SK-N-SH (cell line): ENCODE measurements around the gene XIAP. TPM values are rescaled to one million over a fixed set of nuclear protein-coding genes. Genes with fewer than 3 reads are reported as not detected.

Experiments
- CTCF ChIA-PET: fragments of 300-600, 350-600 bp; formaldehyde crosslinking; extraction: SDS; loops from one replicate; lab custom pipeline; 2021; lab: Yijun Ruan, JAX
- POLR2A ChIA-PET: fragments of 350-600 bp; sonication (Branson Sonifier 250); formaldehyde crosslinking; extraction: SDS; loops from one replicate; lab custom pipeline; 2020; ENCODE audit warnings: antibody characterized with exemption, inconsistent platforms; lab: Yijun Ruan, JAX
- DNase-seq: peaks from one replicate; pipeline ENCODE4 v3.0.0; 2012
- H2AFZ ChIP-seq: fragments of 200-600 bp; sonication (generic); 2 replicates; pipeline ENCODE4 v1.8.1; 2016; ENCODE audit warnings: antibody characterized with exemption, mild to moderate bottlenecking, low read depth
- H3F3A ChIP-seq: fragments of 200-600 bp; sonication (generic); replicated peaks from 2 replicates; pipeline ENCODE3; 2016; ENCODE audit warnings: antibody characterized with exemption, mild to moderate bottlenecking; ENCODE audit not compliant: insufficient read depth
- H3K27ac ChIP-seq, 2 experiments: fragments of 200-500 bp in 1 of 2; fragments of 200-600 bp in 1 of 2; sonication (Bioruptor generic) in 1 of 2; sonication (generic), shearing (Covaris generic) in 1 of 2; 2 replicates each; pipeline versions ENCODE4 v1.5.1 to v1.6.1; 2014 to 2016; ENCODE audit warnings: low read depth in 2 of 2, inconsistent platforms in 1 of 2, low read length in 1 of 2, mild to moderate bottlenecking in 1 of 2, mixed read lengths in 1 of 2
- H3K27me3 ChIP-seq: fragments of 200-600 bp; sonication (generic), shearing (Covaris generic); 2 replicates; pipeline ENCODE4 v1.6.1; 2016; ENCODE audit warnings: mixed run types; ENCODE audit not compliant: insufficient read depth
- H3K36me3 ChIP-seq, 2 experiments: fragments of 200-500 bp in 1 of 2; fragments of 200-600 bp in 1 of 2; sonication (Bioruptor generic) in 1 of 2; sonication (generic) in 1 of 2; replicated peaks in 1 of 2; 2 replicates each; pipeline versions ENCODE3 to v1.5.1; 2014 to 2016; ENCODE audit warnings: low read length in 1 of 2, mild to moderate bottlenecking in 1 of 2; ENCODE audit not compliant: insufficient read depth in 2 of 2, control insufficient read depth in 1 of 2
- H3K4me1 ChIP-seq, 2 experiments: fragments of 200-500 bp in 1 of 2; fragments of 200-600 bp in 1 of 2; sonication (Bioruptor generic) in 1 of 2; sonication (generic), shearing (Covaris generic) in 1 of 2; 2 replicates each; pipeline versions ENCODE4 v1.5.1 to v1.6.1; 2014 to 2016; ENCODE audit warnings: low read depth in 1 of 2, low read length in 1 of 2, mixed run types in 1 of 2; ENCODE audit not compliant: insufficient read depth in 2 of 2, control insufficient read depth in 1 of 2
- H3K4me2 ChIP-seq: fragments of 200-600 bp; sonication (generic), shearing (Covaris generic); 2 replicates; pipeline ENCODE4 v1.6.1; 2017; ENCODE audit warnings: mixed run types
- H3K4me3 ChIP-seq, 2 experiments: fragments of 200-500 bp in 1 of 2; fragments of 200-600 bp in 1 of 2; sonication (Bioruptor generic) in 1 of 2; sonication (generic), shearing (Covaris generic) in 1 of 2; 2 replicates each; pipeline versions ENCODE4 v1.5.1 to v1.8.1; 2014 to 2016; ENCODE audit warnings: low read depth in 2 of 2, inconsistent platforms in 1 of 2, low read length in 1 of 2, mild to moderate bottlenecking in 1 of 2, mixed read lengths in 1 of 2, moderate library complexity in 1 of 2
- H3K79me2 ChIP-seq: fragments of 200-600 bp; sonication (generic); 2 replicates; pipeline ENCODE4 v1.8.1; 2017; ENCODE audit warnings: mild to moderate bottlenecking; ENCODE audit not compliant: insufficient read depth
- H3K9ac ChIP-seq: fragments of 200-600 bp; sonication (generic); 2 replicates; pipeline ENCODE4 v1.6.1; 2017; ENCODE audit warnings: mixed run types
- H3K9me2 ChIP-seq: fragments of 200-600 bp; sonication (generic); 2 replicates; pipeline ENCODE4 v1.6.1; 2017; ENCODE audit warnings: mixed run types
- H3K9me3 ChIP-seq: fragments of 200-600 bp; sonication (generic); 2 replicates; pipeline ENCODE4 v1.6.1; 2017; ENCODE audit warnings: mixed run types, mild to moderate bottlenecking, moderate library complexity
- H4K20me1 ChIP-seq: fragments of 200-600 bp; sonication (generic); 2 replicates; pipeline ENCODE4 v1.6.1; 2017; ENCODE audit warnings: mild to moderate bottlenecking, mixed run types; ENCODE audit not compliant: insufficient read depth
- CHD2 ChIP-seq: fragments of 150-350 bp; IDR thresholded peaks from 2 replicates; pipeline ENCODE4 v1.6.1; 2018; ENCODE audit warnings: low read length; ENCODE audit not compliant: partially characterized antibody
- CTCF ChIP-seq: fragments of 200-600 bp; sonication (generic); IDR thresholded peaks from 2 replicates; pipeline ENCODE4 v1.6.1; 2017; ENCODE audit warnings: antibody characterized with exemption, mild to moderate bottlenecking, moderate library complexity
- ELF1 ChIP-seq: IDR thresholded peaks from 2 replicates; pipeline ENCODE4 v1.4.0; 2012
- FOSL2 ChIP-seq: IDR thresholded peaks from 2 replicates; pipeline ENCODE4 v1.4.0; 2012; ENCODE audit warnings: low read depth, mild to moderate bottlenecking, moderate library complexity, borderline replicate concordance
- FOXJ3 ChIP-seq: sonication (generic); formaldehyde crosslinking; IDR thresholded peaks from 2 replicates; pipeline ENCODE4 v1.5.1; 2020; ENCODE audit warnings: mild to moderate bottlenecking, missing genetic modification reagents
- FOXM1 ChIP-seq: IDR thresholded peaks from 2 replicates; pipeline ENCODE4 v1.4.0; 2012; ENCODE audit warnings: low read depth, mild to moderate bottlenecking
- GATA2 ChIP-seq: sonication (generic); formaldehyde crosslinking; IDR thresholded peaks from 2 replicates; pipeline ENCODE4 v1.5.0; 2020; ENCODE audit warnings: mild to moderate bottlenecking, missing genetic modification reagents
- JUND ChIP-seq: IDR thresholded peaks from 2 replicates; pipeline ENCODE4 v1.4.0; 2012
- NFIC ChIP-seq: IDR thresholded peaks from 2 replicates; pipeline ENCODE4 v1.4.0; 2012; ENCODE audit warnings: borderline replicate concordance
- NRF1 ChIP-seq: IDR thresholded peaks from 2 replicates; pipeline ENCODE4 v1.6.1; 2012; ENCODE audit warnings: low read depth, mild to moderate bottlenecking, low read length
- POLR2AphosphoS5 ChIP-seq: IDR thresholded peaks from 2 replicates; pipeline ENCODE4 v1.6.1; 2012; ENCODE audit warnings: low read depth, low read length
- RAD21 ChIP-seq: IDR thresholded peaks from 2 replicates; pipeline ENCODE4 v1.6.1; 2012; ENCODE audit warnings: mild to moderate bottlenecking, low read length
- RCOR1 ChIP-seq: fragments of 150-350 bp; IDR thresholded peaks from 2 replicates; pipeline ENCODE4 v1.6.1; 2017; ENCODE audit warnings: antibody characterized with exemption, low read length
- RXRA ChIP-seq: IDR thresholded peaks from 2 replicates; pipeline ENCODE4 v1.4.0; 2012; ENCODE audit warnings: low read depth, mild to moderate bottlenecking, borderline replicate concordance
- TAF1 ChIP-seq: IDR thresholded peaks from 2 replicates; pipeline ENCODE4 v1.6.1; 2012; ENCODE audit warnings: low read depth, mild to moderate bottlenecking, low read length, moderate library complexity, borderline replicate concordance
- YY1 ChIP-seq: IDR thresholded peaks from 2 replicates; pipeline ENCODE4 v1.4.0; 2012; ENCODE audit warnings: low read depth, mild to moderate bottlenecking
- WGBS: methylation state at CpG from one replicate; pipeline ENCODE4 v1.1.6; 2017; ENCODE audit warnings: low lambda C conversion rate; 5-methylcytosine and 5-hydroxymethylcytosine counted together
- polyA plus RNA-seq, 3 experiments: library from polyadenylated mRNA; depleted of rRNA; stranded (reverse); fragments of >200 nt; gene quantifications; 2 replicates each; pipeline ENCODE4 v1.2.3, GENCODE V29; 2012
- TF ChIP-seq, protein P1 (sequence below): IDR thresholded peaks from 2 replicates; pipeline ENCODE4; 2012
- TF ChIP-seq, protein P2 (sequence below): IDR thresholded peaks from 2 replicates; pipeline ENCODE4 v1.6.1; 2012; ENCODE audit warnings: mild to moderate bottlenecking, low read depth, low read length, moderate library complexity
- TF ChIP-seq, protein P3 (sequence below): IDR thresholded peaks from 2 replicates; pipeline ENCODE4 v1.4.0; 2012; ENCODE audit warnings: low read depth
- TF ChIP-seq, protein P4 (sequence below): IDR thresholded peaks from 2 replicates; pipeline ENCODE4 v1.4.0; 2012; ENCODE audit warnings: low read depth, borderline replicate concordance

The XIAP gene
- polyA plus RNA-seq, 1 of the 3 experiments (the other 2 are of a cell fraction): 9.1 TPM

DNA sequence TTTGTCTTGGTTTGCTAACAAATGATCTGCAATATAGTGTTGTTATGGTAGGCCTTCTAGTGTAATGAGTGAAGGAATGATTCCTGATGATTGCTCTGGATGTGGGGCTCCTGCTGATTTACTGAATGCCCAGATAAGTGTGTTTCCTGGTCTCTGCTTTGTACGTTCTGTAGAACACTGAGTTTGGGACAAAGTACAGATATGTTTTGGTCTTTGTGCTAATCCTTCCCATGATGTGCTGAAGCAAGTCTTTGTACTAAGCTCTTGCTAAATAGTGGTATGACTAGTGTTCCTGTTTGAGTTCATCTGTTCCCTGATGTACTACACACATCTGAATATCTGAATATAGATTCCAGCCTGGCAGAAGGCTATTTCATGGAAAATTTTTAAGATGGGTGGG lies 36.9 kb upstream of the XIAP start (continued):
- TF ChIP-seq CTCF: no peak
- TF ChIP-seq, protein P1, sequence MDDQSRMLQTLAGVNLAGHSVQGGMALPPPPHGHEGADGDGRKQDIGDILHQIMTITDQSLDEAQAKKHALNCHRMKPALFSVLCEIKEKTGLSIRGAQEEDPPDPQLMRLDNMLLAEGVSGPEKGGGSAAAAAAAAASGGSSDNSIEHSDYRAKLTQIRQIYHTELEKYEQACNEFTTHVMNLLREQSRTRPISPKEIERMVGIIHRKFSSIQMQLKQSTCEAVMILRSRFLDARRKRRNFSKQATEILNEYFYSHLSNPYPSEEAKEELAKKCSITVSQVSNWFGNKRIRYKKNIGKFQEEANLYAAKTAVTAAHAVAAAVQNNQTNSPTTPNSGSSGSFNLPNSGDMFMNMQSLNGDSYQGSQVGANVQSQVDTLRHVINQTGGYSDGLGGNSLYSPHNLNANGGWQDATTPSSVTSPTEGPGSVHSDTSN: no peak

DNA sequence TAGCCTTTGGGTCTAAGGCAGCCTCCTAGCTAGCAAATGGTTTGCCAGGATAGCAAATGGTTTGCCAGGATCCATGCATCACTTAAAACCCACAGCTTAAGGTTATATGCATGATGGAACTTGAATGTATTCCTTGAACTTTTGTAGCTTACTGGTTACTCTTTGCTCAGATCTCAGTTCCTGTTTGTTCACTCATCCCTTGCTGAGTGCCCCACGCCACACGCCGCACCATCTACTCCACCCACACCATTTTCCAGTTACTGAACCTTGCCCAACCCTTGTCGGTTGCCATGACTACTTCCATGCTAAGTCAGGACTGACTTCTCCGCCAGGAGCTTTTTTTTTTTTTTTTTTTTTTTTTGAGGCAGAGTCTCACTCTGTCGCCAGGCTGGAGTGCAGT lies 29.5 kb upstream of the XIAP start:
- no peak overlapping the region for H3K9ac ChIP-seq
- H3K4me2 ChIP-seq: no peak overlapping the region
- ChIA-PET CTCF (no interaction called here), POLR2A (no interaction called here)
- H3K9me2 ChIP-seq: no peaks in the 10 kb centered on the region
- H3K27ac ChIP-seq: no peak overlapping the region
- TF ChIP-seq FOSL2 (no peak), ELF1 (no peak), YY1 (no peak), TAF1 (no peak), GATA2 (CRISPR knock-in tag) (no peak), RAD21 (no peak), RXRA (no peak), FOXM1 (no peak), CTCF (no peak), JUND (no peak), POLR2AphosphoS5 (no peak), RCOR1 (no peak), CHD2 (no peak), FOXJ3 (no peak), NRF1 (no peak), NFIC (no peak)
- TF ChIP-seq, protein P1: no peak
- TF ChIP-seq, protein P2, sequence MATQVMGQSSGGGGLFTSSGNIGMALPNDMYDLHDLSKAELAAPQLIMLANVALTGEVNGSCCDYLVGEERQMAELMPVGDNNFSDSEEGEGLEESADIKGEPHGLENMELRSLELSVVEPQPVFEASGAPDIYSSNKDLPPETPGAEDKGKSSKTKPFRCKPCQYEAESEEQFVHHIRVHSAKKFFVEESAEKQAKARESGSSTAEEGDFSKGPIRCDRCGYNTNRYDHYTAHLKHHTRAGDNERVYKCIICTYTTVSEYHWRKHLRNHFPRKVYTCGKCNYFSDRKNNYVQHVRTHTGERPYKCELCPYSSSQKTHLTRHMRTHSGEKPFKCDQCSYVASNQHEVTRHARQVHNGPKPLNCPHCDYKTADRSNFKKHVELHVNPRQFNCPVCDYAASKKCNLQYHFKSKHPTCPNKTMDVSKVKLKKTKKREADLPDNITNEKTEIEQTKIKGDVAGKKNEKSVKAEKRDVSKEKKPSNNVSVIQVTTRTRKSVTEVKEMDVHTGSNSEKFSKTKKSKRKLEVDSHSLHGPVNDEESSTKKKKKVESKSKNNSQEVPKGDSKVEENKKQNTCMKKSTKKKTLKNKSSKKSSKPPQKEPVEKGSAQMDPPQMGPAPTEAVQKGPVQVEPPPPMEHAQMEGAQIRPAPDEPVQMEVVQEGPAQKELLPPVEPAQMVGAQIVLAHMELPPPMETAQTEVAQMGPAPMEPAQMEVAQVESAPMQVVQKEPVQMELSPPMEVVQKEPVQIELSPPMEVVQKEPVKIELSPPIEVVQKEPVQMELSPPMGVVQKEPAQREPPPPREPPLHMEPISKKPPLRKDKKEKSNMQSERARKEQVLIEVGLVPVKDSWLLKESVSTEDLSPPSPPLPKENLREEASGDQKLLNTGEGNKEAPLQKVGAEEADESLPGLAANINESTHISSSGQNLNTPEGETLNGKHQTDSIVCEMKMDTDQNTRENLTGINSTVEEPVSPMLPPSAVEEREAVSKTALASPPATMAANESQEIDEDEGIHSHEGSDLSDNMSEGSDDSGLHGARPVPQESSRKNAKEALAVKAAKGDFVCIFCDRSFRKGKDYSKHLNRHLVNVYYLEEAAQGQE: no peak
- TF ChIP-seq, protein P3, sequence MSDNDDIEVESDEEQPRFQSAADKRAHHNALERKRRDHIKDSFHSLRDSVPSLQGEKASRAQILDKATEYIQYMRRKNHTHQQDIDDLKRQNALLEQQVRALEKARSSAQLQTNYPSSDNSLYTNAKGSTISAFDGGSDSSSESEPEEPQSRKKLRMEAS: no peak
- TF ChIP-seq, protein P4, sequence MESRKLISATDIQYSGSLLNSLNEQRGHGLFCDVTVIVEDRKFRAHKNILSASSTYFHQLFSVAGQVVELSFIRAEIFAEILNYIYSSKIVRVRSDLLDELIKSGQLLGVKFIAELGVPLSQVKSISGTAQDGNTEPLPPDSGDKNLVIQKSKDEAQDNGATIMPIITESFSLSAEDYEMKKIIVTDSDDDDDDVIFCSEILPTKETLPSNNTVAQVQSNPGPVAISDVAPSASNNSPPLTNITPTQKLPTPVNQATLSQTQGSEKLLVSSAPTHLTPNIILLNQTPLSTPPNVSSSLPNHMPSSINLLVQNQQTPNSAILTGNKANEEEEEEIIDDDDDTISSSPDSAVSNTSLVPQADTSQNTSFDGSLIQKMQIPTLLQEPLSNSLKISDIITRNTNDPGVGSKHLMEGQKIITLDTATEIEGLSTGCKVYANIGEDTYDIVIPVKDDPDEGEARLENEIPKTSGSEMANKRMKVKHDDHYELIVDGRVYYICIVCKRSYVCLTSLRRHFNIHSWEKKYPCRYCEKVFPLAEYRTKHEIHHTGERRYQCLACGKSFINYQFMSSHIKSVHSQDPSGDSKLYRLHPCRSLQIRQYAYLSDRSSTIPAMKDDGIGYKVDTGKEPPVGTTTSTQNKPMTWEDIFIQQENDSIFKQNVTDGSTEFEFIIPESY: no peak
- TF ChIP-seq, all 33 proteins: peak for 0
- no peaks in the 10 kb centered on the region for H3F3A ChIP-seq
- no peaks in the 10 kb centered on the region for H3K36me3 ChIP-seq
- 44% methylated on average over 6 of the region's 6 CpGs for WGBS
- no peak overlapping the region for H3K4me3 ChIP-seq
- no peaks in the 10 kb centered on the region for H4K20me1 ChIP-seq
- no peak overlapping the region for H2AFZ ChIP-seq
- no peaks in the 10 kb centered on the region for H3K79me2 ChIP-seq
- DNase-seq: no peak
- H3K27me3 ChIP-seq: no peaks in the 10 kb centered on the region; the same call in 1 of the 2 replicates
- no peaks in the 10 kb centered on the region for H3K9me3 ChIP-seq
- no peaks in the 10 kb centered on the region for H3K4me1 ChIP-seq
